Prostate gland (tissue), 2 donors: Measurements from ENCODE around the gene USP40.

Experiments
- CTCF ChIP-seq, 4 experiments: fragments of 200-600 bp in 2 of 4; fragments of 450-650 bp in 2 of 4; sonication (generic) in 2 of 4; IDR thresholded peaks; 1 replicate in 3 of 4; 2 replicates in 1 of 4; pipeline ENCODE4 v1.5.1; 2016 to 2019; ENCODE audit warnings: antibody characterized with exemption in 4 of 4, mild to moderate bottlenecking in 2 of 4, moderate library complexity in 2 of 4
- POLR2A ChIP-seq: fragments of 450-650 bp; IDR thresholded peaks from one replicate; pipeline ENCODE4 v1.6.1; 2016; ENCODE audit warnings: antibody characterized with exemption, mild to moderate bottlenecking

- TF ChIP-seq CTCF (IDR thresholded peaks at IDR 0.05) (no peak), POLR2A (no peak)
Observed at GRCh38 chr2:233461481-233461891, 105.1 kb downstream of the USP40 start.
